Heart left ventricle (tissue), 13 donors: Measurements from ENCODE around the gene KLHL18.

Experiments used
- POLR2A ChIP-seq, 2 donors: fragments of 450-650 bp; IDR thresholded peaks; one replicate each; pipeline ENCODE4 v1.6.1; 2017; ENCODE audit warnings: antibody characterized with exemption in 2 of 2, mild to moderate bottlenecking in 2 of 2, moderate library complexity in 2 of 2
- TF ChIP-seq, protein P1 (sequence below), 12 donors: fragments of 200-600 bp; sonication (generic) in 4 of 12; IDR thresholded peaks; one replicate each; pipeline versions ENCODE4 v1.5.0 to v1.8.0; 2018 to 2022; ENCODE audit warnings: antibody characterized with exemption in 12 of 12, mild to moderate bottlenecking in 5 of 12
- donor health status: ischemic (EF 13 %, LVEDD 7.1; RV severe dilation, severe dysfunction).
- donor health status: DM: no; HTN: yes; CAD: no.
- donor health status: DM: no; HTN: no; CAD: no.
- donor health status: ischemic (EF 25% LVEDD 6.9; RV normal size, moderate dysfunction).
- donor health status: ischemic (EF 25% LVEDD 5.7; RV mildly dilated, moderate dysfunction).
- donor health status: ischemic (EF 35%, LVEDD 5.7; RV mildly dilated, moderate dysfunction).
- donor health status: nonischemic (EF 11% LVEDD 7.7; RV severe dilation, severe dysfunction).
- donor health status: DM: yes; HTN: yes; CAD: no.
- donor health status: PGD.
- donor health status: ischemic (EF 29% LVEDD 5.4; RV normal size, mild dysfunction).
- donor health status: nonischemic (EF 23%, LVEDD 6.1; RV moderate dilation, normal function).

DNA sequence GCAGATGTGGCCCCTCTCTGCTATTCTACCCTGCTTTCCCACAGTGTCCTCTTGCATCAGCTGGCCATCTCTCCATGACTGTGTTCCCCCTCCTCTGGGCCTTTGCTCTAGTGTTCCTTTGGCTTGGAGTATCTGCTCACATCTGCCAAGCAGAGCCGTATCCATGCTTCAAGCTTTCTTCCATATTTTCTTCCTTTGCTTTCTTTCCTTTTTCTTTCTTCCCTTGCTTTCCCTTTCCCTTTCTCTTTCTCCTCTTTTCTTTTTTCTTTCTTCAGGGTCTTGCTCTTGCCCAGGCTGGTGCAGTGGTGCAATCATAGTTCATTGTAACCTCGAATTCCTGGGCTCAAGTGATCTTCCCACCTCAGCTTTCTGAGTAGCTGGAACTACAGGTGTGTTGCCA, 12.6 kb downstream of the KLHL18 start:
- no peak for TF ChIP-seq POLR2A (IDR thresholded peaks at IDR 0.05)
- TF ChIP-seq, protein P1, sequence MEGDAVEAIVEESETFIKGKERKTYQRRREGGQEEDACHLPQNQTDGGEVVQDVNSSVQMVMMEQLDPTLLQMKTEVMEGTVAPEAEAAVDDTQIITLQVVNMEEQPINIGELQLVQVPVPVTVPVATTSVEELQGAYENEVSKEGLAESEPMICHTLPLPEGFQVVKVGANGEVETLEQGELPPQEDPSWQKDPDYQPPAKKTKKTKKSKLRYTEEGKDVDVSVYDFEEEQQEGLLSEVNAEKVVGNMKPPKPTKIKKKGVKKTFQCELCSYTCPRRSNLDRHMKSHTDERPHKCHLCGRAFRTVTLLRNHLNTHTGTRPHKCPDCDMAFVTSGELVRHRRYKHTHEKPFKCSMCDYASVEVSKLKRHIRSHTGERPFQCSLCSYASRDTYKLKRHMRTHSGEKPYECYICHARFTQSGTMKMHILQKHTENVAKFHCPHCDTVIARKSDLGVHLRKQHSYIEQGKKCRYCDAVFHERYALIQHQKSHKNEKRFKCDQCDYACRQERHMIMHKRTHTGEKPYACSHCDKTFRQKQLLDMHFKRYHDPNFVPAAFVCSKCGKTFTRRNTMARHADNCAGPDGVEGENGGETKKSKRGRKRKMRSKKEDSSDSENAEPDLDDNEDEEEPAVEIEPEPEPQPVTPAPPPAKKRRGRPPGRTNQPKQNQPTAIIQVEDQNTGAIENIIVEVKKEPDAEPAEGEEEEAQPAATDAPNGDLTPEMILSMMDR (IDR thresholded peaks at IDR 0.05) = no peak
